Transverse colon (tissue), 4 donors: ENCODE measurements around the gene CEP78.

ENCODE experiments used
- CTCF ChIP-seq, 5 experiments: fragments of 200-600 bp in 3 of 5; fragments of 450-650 bp in 2 of 5; sonication (generic) in 3 of 5; IDR thresholded peaks; 1 replicate in 2 of 5; 2 replicates in 3 of 5; pipeline ENCODE4 v1.5.1; 2016 to 2017; ENCODE audit warnings: antibody characterized with exemption in 5 of 5, inconsistent platforms in 3 of 5, mild to moderate bottlenecking in 2 of 5, moderate library complexity in 1 of 5
- POLR2AphosphoS5 ChIP-seq, 3 donors: sonication (generic); formaldehyde crosslinking; IDR thresholded peaks; one replicate each; pipeline ENCODE4 v1.6.1; 2016; ENCODE audit warnings: antibody characterized with exemption in 3 of 3

- TF ChIP-seq CTCF (IDR thresholded peaks at IDR 0.05) (no peak), POLR2AphosphoS5 (IDR thresholded peaks at IDR 0.05) (peak in 1 of 3 donors; percentile 56)
Measured at GRCh38 chr9:78278177-78278777, 42.4 kb downstream of the CEP78 start.
